HEK293T (cell line): ENCODE measurements around the gene SLC38A3.

Experiments used
- BHLHE40 ChIP-seq: fragments of 450-650 bp; IDR thresholded peaks from 2 replicates; pipeline ENCODE4 v1.6.1; 2016; ENCODE audit warnings: mild to moderate bottlenecking, moderate library complexity, borderline replicate concordance
- CTBP1 ChIP-seq: fragments of 450-650 bp; IDR thresholded peaks from 2 replicates; pipeline ENCODE4 v1.6.1; 2016; ENCODE audit warnings: borderline replicate concordance
- FOXA1 ChIP-seq: fragments of 450-650 bp; IDR thresholded peaks from 2 replicates; pipeline ENCODE4 v1.6.1; 2016; ENCODE audit warnings: mild to moderate bottlenecking
- FOXK2 ChIP-seq: fragments of 450-650 bp; IDR thresholded peaks from 2 replicates; pipeline ENCODE4 v1.6.1; 2016; ENCODE audit warnings: mild to moderate bottlenecking
- L3MBTL2 ChIP-seq: fragments of 450-650 bp; conservative IDR thresholded peaks from 2 replicates; pipeline ENCODE4 v1.6.1; 2016; ENCODE audit warnings: mild to moderate bottlenecking
- LEF1 ChIP-seq: fragments of 450-650 bp; IDR thresholded peaks from 2 replicates; pipeline ENCODE4 v1.6.1; 2017; ENCODE audit warnings: mild to moderate bottlenecking, borderline replicate concordance
- SP1 ChIP-seq: fragments of 450-650 bp; IDR thresholded peaks from 2 replicates; pipeline ENCODE4 v1.6.1; 2017
- SUZ12 ChIP-seq: fragments of 450-650 bp; IDR thresholded peaks from 2 replicates; pipeline ENCODE4 v1.6.1; 2016; ENCODE audit warnings: mild to moderate bottlenecking
- TARDBP ChIP-seq: fragments of 450-650 bp; IDR thresholded peaks from 2 replicates; pipeline ENCODE4 v1.6.1; 2016
- ZNF384 ChIP-seq: fragments of 450-650 bp; IDR thresholded peaks from 2 replicates; pipeline ENCODE4 v1.6.1; 2016

DNA sequence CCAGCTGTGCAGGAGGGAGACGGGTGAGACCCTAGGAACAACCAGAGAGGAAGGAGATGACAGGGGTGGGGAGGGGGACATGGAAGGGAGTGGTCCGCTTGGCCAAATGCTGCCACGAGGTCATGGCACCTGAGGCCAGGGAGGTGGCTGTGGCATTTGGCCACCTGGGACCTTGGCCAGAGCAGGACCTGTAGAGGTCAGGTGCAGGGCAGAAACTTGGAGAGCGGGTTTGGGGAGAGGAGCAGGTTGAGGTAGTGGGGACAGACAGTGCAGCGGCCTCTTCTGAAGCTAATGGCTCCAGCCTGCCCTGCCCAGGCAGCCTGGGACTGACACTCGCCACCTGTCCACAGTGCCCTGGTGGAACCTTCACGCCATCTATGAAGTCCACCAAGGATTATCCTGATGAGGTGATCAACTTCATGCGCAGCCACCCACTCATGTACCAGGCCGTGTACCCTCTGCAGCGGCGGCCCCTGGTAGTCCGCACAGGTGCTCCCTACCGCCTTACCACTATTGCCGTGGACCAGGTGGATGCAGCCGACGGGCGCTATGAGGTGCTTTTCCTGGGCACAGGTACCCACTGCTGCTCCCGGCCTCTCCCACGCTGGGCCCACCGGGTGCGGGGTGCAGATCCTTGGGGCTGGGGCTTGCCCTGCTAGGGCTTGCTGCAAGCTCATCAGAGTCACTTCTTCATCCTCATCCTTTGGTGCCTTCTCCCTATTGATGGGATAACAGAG lies 20.7 kb upstream of the SLC38A3 start:
- no peak for TF ChIP-seq CTBP1
- no peak for TF ChIP-seq ZNF384
- no peak for TF ChIP-seq L3MBTL2
- TF ChIP-seq FOXK2, result no peak
- no peak for TF ChIP-seq BHLHE40
- no peak for TF ChIP-seq SP1
- no peak for TF ChIP-seq TARDBP
- no peak for TF ChIP-seq FOXA1
- TF ChIP-seq LEF1, result no peak
- TF ChIP-seq SUZ12, result no peak
